Panc1 (cell line): ENCODE results near the gene CDKN2B-AS1. TPM values are rescaled to one million over a fixed set of nuclear protein-coding genes. Genes with fewer than 3 reads are reported as not detected.

Source experiments
- ATAC-seq: fragments of 200-7000 bp; cut with Tn5 transposase; 2 replicates; pipeline ENCODE4 v1.9.1; 2020; ENCODE audit warnings: mild to moderate bottlenecking, moderate library complexity
- BruUV-seq: library from RNA; stranded (reverse); fragments of 400-500 nt; replicated peaks from 2 replicates; lab custom pipeline; 2021; lab: Mats Ljungman, UMichigan
- CTCF ChIA-PET: fragments of 300-600 bp; sonication (Branson Sonifier 250); formaldehyde crosslinking; loops from one replicate; lab custom pipeline; 2022; ENCODE audit warnings: antibody characterized with exemption; lab: Charles Lee
- POLR2A ChIA-PET: fragments of 300-600 bp; sonication (Branson Sonifier 250); formaldehyde crosslinking; loops from one replicate; lab custom pipeline; 2022; ENCODE audit warnings: antibody characterized with exemption; lab: Charles Lee
- DNase-seq: peaks from one replicate; pipeline ENCODE4 v3.0.0-alpha.2; 2010; ENCODE audit warnings: low read depth, low spot score
- H3K27ac ChIP-seq: 2 replicates; pipeline ENCODE4 v1.5.1; 2011; ENCODE audit warnings: mild to moderate bottlenecking, low read length, inconsistent platforms
- H3K27me3 ChIP-seq: fragments of 200-500 bp; sonication (Bioruptor generic); 2 replicates; pipeline ENCODE4 v1.6.0; 2014; ENCODE audit warnings: low read length, inconsistent platforms; ENCODE audit not compliant: control insufficient read depth, insufficient read depth
- H3K36me3 ChIP-seq: fragments of 200-500 bp; sonication (Bioruptor generic); 2 replicates; pipeline ENCODE4 v1.5.1; 2014; ENCODE audit warnings: inconsistent platforms, mild to moderate bottlenecking, low read length, moderate library complexity; ENCODE audit not compliant: control insufficient read depth, insufficient read depth
- H3K4me1 ChIP-seq: 2 replicates; pipeline ENCODE4 v1.5.1; 2011; ENCODE audit warnings: inconsistent platforms, mild to moderate bottlenecking, low read length, moderate library complexity; ENCODE audit not compliant: control insufficient read depth, insufficient read depth
- H3K4me3 ChIP-seq, 2 experiments: 2 replicates each; pipeline ENCODE4 v1.5.1; 2011 to 2012; ENCODE audit warnings: low read depth in 2 of 2, low read length in 2 of 2, mild to moderate bottlenecking in 2 of 2, inconsistent platforms in 1 of 2, moderate library complexity in 1 of 2
- H3K9me3 ChIP-seq: fragments of 200-500 bp; sonication (Bioruptor generic); 2 replicates; pipeline ENCODE4 v1.5.1; 2014; ENCODE audit warnings: low read depth, mild to moderate bottlenecking, inconsistent platforms, low read length, moderate library complexity; ENCODE audit not compliant: control insufficient read depth, insufficient read depth
- POLR2AphosphoS5 ChIP-seq: IDR thresholded peaks from 2 replicates; pipeline ENCODE4 v1.6.1; 2012; ENCODE audit warnings: mild to moderate bottlenecking, low read depth, low read length, moderate library complexity
- SIN3A ChIP-seq: IDR thresholded peaks from 2 replicates; pipeline ENCODE4 v1.6.1; 2012; ENCODE audit warnings: low read depth, mild to moderate bottlenecking, low read length, moderate library complexity, borderline replicate concordance; ENCODE audit not compliant: insufficient read depth
- TCF7L2 ChIP-seq: IDR thresholded peaks from 2 replicates; pipeline ENCODE4 v1.6.1; 2011; ENCODE audit warnings: mild to moderate bottlenecking, low read depth, low read length, inconsistent platforms
- in situ Hi-C: cut with HindIII; loops from 2 replicates; pipeline ENCODE4 v1.10.0; 2016; ENCODE audit warnings: low sequenced_read_pairs, low pct_unique_long_range_greater_than_20kb
- intact Hi-C: fragments of 100-400 bp; cut with micrococcal nuclease; formaldehyde crosslinking; loops from one replicate; pipeline ENCODE4 v1.10.0; 2022; ENCODE audit not compliant: unreplicated experiment
- total RNA-seq: library from RNA; stranded (reverse); gene quantifications from one replicate; pipeline ENCODE4 v1.2.1, GENCODE V29; 2021; ENCODE audit not compliant: unreplicated experiment
- TF ChIP-seq, protein P1 (sequence below): fragments of 450-650 bp; IDR thresholded peaks from 2 replicates; pipeline ENCODE4 v1.5.1; 2017; ENCODE audit warnings: mild to moderate bottlenecking
- TF ChIP-seq, protein P2 (sequence below), 2 experiments: IDR thresholded peaks; 2 replicates each; pipeline ENCODE4 v1.6.1; 2011 to 2012; ENCODE audit warnings: low read depth in 2 of 2, control low read depth in 1 of 2, low read length in 1 of 2, mild to moderate bottlenecking in 1 of 2, moderate library complexity in 1 of 2; ENCODE audit not compliant: insufficient read depth in 1 of 2

The CDKN2B-AS1 gene
- total RNA-seq, 1 experiment from 2014 or later: not detected

DNA sequence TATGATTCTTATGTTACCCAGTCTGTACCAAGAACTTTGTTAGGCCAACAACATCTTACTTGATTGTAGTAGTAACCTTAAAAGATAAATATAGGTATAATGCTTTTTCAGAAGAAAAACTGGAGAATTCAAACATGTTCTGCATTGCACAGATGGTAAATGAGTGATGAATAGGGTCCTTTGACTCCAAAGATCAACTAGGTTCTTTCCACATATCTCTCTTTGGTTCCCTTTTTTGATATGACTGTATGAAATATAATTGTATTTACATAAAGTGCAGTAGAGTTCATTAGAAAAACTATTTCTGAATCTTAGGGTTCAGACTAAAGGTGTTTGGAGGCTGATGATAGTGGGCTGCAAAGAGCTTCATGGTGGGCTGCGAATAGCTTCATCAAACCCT is 165.0 kb downstream of the CDKN2B-AS1 start:
- Histone ChIP-seq H3K27me3 (no peaks in the 10 kb centered on the region), H3K9me3 (no peaks in the 10 kb centered on the region), H3K27ac (no peak overlapping the region), H3K36me3 (no peaks in the 10 kb centered on the region), H3K4me1 (no peaks in the 10 kb centered on the region), H3K4me3 (no peak overlapping the region)
- DNase-seq (no peak), ATAC-seq (no peak)
- ChIA-PET CTCF (no interaction called here), POLR2A (no interaction called here)
- in situ Hi-C loops (no loop called here), intact Hi-C loops (no loop called here)
- BruUV-seq: no TSS peak
- TF ChIP-seq, protein P1, sequence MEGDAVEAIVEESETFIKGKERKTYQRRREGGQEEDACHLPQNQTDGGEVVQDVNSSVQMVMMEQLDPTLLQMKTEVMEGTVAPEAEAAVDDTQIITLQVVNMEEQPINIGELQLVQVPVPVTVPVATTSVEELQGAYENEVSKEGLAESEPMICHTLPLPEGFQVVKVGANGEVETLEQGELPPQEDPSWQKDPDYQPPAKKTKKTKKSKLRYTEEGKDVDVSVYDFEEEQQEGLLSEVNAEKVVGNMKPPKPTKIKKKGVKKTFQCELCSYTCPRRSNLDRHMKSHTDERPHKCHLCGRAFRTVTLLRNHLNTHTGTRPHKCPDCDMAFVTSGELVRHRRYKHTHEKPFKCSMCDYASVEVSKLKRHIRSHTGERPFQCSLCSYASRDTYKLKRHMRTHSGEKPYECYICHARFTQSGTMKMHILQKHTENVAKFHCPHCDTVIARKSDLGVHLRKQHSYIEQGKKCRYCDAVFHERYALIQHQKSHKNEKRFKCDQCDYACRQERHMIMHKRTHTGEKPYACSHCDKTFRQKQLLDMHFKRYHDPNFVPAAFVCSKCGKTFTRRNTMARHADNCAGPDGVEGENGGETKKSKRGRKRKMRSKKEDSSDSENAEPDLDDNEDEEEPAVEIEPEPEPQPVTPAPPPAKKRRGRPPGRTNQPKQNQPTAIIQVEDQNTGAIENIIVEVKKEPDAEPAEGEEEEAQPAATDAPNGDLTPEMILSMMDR: no peak
- TF ChIP-seq SIN3A: no peak
- TF ChIP-seq TCF7L2: no peak
- TF ChIP-seq, protein P2, sequence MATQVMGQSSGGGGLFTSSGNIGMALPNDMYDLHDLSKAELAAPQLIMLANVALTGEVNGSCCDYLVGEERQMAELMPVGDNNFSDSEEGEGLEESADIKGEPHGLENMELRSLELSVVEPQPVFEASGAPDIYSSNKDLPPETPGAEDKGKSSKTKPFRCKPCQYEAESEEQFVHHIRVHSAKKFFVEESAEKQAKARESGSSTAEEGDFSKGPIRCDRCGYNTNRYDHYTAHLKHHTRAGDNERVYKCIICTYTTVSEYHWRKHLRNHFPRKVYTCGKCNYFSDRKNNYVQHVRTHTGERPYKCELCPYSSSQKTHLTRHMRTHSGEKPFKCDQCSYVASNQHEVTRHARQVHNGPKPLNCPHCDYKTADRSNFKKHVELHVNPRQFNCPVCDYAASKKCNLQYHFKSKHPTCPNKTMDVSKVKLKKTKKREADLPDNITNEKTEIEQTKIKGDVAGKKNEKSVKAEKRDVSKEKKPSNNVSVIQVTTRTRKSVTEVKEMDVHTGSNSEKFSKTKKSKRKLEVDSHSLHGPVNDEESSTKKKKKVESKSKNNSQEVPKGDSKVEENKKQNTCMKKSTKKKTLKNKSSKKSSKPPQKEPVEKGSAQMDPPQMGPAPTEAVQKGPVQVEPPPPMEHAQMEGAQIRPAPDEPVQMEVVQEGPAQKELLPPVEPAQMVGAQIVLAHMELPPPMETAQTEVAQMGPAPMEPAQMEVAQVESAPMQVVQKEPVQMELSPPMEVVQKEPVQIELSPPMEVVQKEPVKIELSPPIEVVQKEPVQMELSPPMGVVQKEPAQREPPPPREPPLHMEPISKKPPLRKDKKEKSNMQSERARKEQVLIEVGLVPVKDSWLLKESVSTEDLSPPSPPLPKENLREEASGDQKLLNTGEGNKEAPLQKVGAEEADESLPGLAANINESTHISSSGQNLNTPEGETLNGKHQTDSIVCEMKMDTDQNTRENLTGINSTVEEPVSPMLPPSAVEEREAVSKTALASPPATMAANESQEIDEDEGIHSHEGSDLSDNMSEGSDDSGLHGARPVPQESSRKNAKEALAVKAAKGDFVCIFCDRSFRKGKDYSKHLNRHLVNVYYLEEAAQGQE (IDR thresholded peaks at IDR 0.05; ENCODE audit: insufficient read depth in 1 of 2, low read depth in 2 of 2, low read length in 1 of 2): no peak
- no peak for TF ChIP-seq POLR2AphosphoS5

DNA sequence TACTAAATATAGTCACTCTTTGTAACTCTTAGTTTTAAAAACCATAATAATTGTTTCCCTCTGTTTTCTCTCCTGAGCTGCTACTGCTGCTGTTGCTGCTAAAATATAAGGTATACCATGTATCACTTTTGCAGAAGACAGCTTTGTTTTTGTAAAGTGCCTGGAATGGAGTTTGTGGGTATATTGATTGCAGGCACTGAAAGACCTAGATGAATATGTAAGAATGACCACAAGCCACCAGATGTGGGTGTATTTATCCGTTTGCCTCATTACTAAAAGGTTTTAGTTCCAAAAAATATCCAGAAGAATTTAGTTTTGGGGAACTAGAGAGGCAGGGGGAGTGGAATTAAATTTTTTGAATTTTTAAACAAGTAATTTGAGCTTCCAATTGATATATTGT is 165.6 kb downstream of the CDKN2B-AS1 start:
- no peak overlapping the region for H3K4me3 ChIP-seq
- POLR2A ChIA-PET: no interaction called here
- no peaks in the 10 kb centered on the region for H3K9me3 ChIP-seq
- DNase-seq (no peak), ATAC-seq (no peak)
- H3K27ac ChIP-seq: no peak overlapping the region
- in situ Hi-C loops: no loop called here
- no peaks in the 10 kb centered on the region for H3K36me3 ChIP-seq
- CTCF ChIA-PET: no interaction called here
- H3K4me1 ChIP-seq: no peaks in the 10 kb centered on the region
- TF ChIP-seq, protein P1: no peak
- TF ChIP-seq SIN3A: no peak
- TF ChIP-seq, protein P2 (IDR thresholded peaks at IDR 0.05; ENCODE audit: insufficient read depth in 1 of 2, low read depth in 2 of 2, low read length in 1 of 2): no peak
- TF ChIP-seq POLR2AphosphoS5: no peak
- no peak for TF ChIP-seq TCF7L2
- BruUV-seq: no TSS peak
- intact Hi-C loops: no loop called here
- H3K27me3 ChIP-seq: no peaks in the 10 kb centered on the region
